Astrocyte (in vitro differentiated cells and primary cell): ENCODE results near the gene SOX18. TPM values are rescaled to one million over a fixed set of nuclear protein-coding genes. Genes with fewer than 3 reads are reported as not detected.

Experiments
- DNase-seq: peaks from one replicate; pipeline ENCODE4 v3.0.0-alpha.2; 2010; ENCODE audit warnings: low read depth
- FAIRE-seq: peaks from 2 replicates; lab custom pipeline; 2011; peaks lifted over from hg19 to GRCh38; lab: Jason Lieb, UNC
- H2AFZ ChIP-seq: 2 replicates; pipeline ENCODE4 v1.6.0; 2012; ENCODE audit warnings: low read depth, low read length, inconsistent platforms
- H3K27ac ChIP-seq: 2 replicates; pipeline ENCODE4 v1.5.1; 2011; ENCODE audit warnings: low read depth, low read length, inconsistent platforms
- H3K27me3 ChIP-seq: 2 replicates; pipeline ENCODE4 v1.6.0; 2011; ENCODE audit warnings: low read length, inconsistent platforms; ENCODE audit not compliant: insufficient read depth
- H3K36me3 ChIP-seq: 2 replicates; pipeline ENCODE4 v1.5.1; 2011; ENCODE audit warnings: low read length, inconsistent platforms; ENCODE audit not compliant: insufficient read depth
- H3K4me1 ChIP-seq: 2 replicates; pipeline ENCODE4 v1.5.1; 2011; ENCODE audit warnings: low read length, inconsistent platforms; ENCODE audit not compliant: insufficient read depth
- H3K4me2 ChIP-seq: 2 replicates; pipeline ENCODE4 v1.6.0; 2012; ENCODE audit warnings: low read length, inconsistent platforms
- H3K4me3 ChIP-seq: 2 replicates; pipeline ENCODE4 v1.5.1; 2011; ENCODE audit warnings: low read depth, mild to moderate bottlenecking, low read length, inconsistent platforms; ENCODE audit not compliant: insufficient read depth
- H3K79me2 ChIP-seq: 2 replicates; pipeline ENCODE4 v1.6.0; 2012; ENCODE audit warnings: mild to moderate bottlenecking, low read length, inconsistent platforms; ENCODE audit not compliant: insufficient read depth
- H3K9ac ChIP-seq: 2 replicates; pipeline ENCODE4 v1.6.0; 2012; ENCODE audit warnings: mild to moderate bottlenecking, low read length, inconsistent platforms
- H3K9me3 ChIP-seq: 2 replicates; pipeline ENCODE4 v1.5.1; 2012; ENCODE audit warnings: low read depth, mild to moderate bottlenecking, low read length, inconsistent platforms; ENCODE audit not compliant: insufficient read depth
- H4K20me1 ChIP-seq: 2 replicates; pipeline ENCODE4 v1.6.0; 2012; ENCODE audit warnings: low read length, inconsistent platforms; ENCODE audit not compliant: insufficient read depth
- H3K27ac Mint-ChIP-seq: one replicate; pipeline ENCODE4 v1.8.0; 2021; ENCODE audit warnings: mild to moderate bottlenecking, mixed read lengths; ENCODE audit not compliant: unreplicated experiment
- H3K27me3 Mint-ChIP-seq: one replicate; pipeline ENCODE4 v1.8.0; 2021; ENCODE audit warnings: low read depth, mixed read lengths; ENCODE audit not compliant: unreplicated experiment
- H3K36me3 Mint-ChIP-seq: one replicate; pipeline ENCODE4 v1.8.0; 2021; ENCODE audit warnings: low read depth, mixed read lengths; ENCODE audit not compliant: unreplicated experiment
- H3K4me1 Mint-ChIP-seq: one replicate; pipeline ENCODE4 v1.8.0; 2021; ENCODE audit warnings: low read depth, mixed read lengths; ENCODE audit not compliant: unreplicated experiment
- H3K4me3 Mint-ChIP-seq: one replicate; pipeline ENCODE4 v1.8.0; 2021; ENCODE audit warnings: mild to moderate bottlenecking, moderate library complexity, mixed read lengths; ENCODE audit not compliant: unreplicated experiment
- H3K9me3 Mint-ChIP-seq: one replicate; pipeline ENCODE4 v1.8.0; 2021; ENCODE audit warnings: mild to moderate bottlenecking, mixed read lengths; ENCODE audit not compliant: unreplicated experiment
- CTCF ChIP-seq: IDR thresholded peaks from 2 replicates; pipeline ENCODE4 v1.5.1; 2011; ENCODE audit warnings: low read depth, mild to moderate bottlenecking, inconsistent platforms, low read length, moderate library complexity; ENCODE audit not compliant: insufficient read depth
- EZH2 ChIP-seq: IDR thresholded peaks from 2 replicates; pipeline ENCODE4 v1.6.1; 2012; ENCODE audit warnings: mild to moderate bottlenecking, low read length, inconsistent platforms; ENCODE audit not compliant: insufficient read depth
- total RNA-seq: library from RNA; stranded (reverse); gene quantifications from 2 replicates; pipeline ENCODE4 v1.2.1, GENCODE V29; 2021

Gene SOX18
- total RNA-seq, 1 donor from 2014 or later: 0.52 TPM

- Mint-ChIP-seq H3K27me3 (peaks cover 15% of the 10 kb centered on the region), H3K27ac (peak overlapping the region; percentile 26), H3K4me3 (no peak overlapping the region), H3K9me3 (no peaks in the 10 kb centered on the region), H3K4me1 (peaks cover 6% of the 10 kb centered on the region), H3K36me3 (no peaks in the 10 kb centered on the region)
- no peak overlapping the region for H2AFZ ChIP-seq
- DNase-seq (no peak), FAIRE-seq (no peak)
- H3K27ac ChIP-seq: no peak overlapping the region
- peaks cover 11% of the 10 kb centered on the region for H3K4me1 ChIP-seq
- peaks cover 11% of the 10 kb centered on the region for H3K27me3 ChIP-seq
- no peak overlapping the region for H3K9ac ChIP-seq
- H3K4me2 ChIP-seq: no peak overlapping the region
- no peaks in the 10 kb centered on the region for H3K79me2 ChIP-seq
- TF ChIP-seq CTCF: no peak
- no peak for TF ChIP-seq EZH2
- H3K36me3 ChIP-seq: no peaks in the 10 kb centered on the region
- no peak overlapping the region for H3K4me3 ChIP-seq
- no peaks in the 10 kb centered on the region for H4K20me1 ChIP-seq
- no peaks in the 10 kb centered on the region for H3K9me3 ChIP-seq
These were observed 7.6 kb upstream of the SOX18 start for GRCh38 chr20:64056889-64057627.

GRCh38 chr20:64056639-64056888 lies 7.1 kb upstream of the SOX18 start:
- Histone ChIP-seq H3K9me3 (no peaks in the 10 kb centered on the region), H3K79me2 (no peaks in the 10 kb centered on the region), H3K9ac (no peak overlapping the region), H2AFZ (no peak overlapping the region), H3K4me2 (no peak overlapping the region), H3K27ac (no peak overlapping the region), H3K4me3 (no peak overlapping the region), H3K36me3 (no peaks in the 10 kb centered on the region), H3K27me3 (peaks cover 11% of the 10 kb centered on the region), H3K4me1 (peaks cover 11% of the 10 kb centered on the region), H4K20me1 (no peaks in the 10 kb centered on the region)
- Mint-ChIP-seq H3K9me3 (no peaks in the 10 kb centered on the region), H3K27me3 (peaks cover 20% of the 10 kb centered on the region), H3K4me1 (peaks cover 6% of the 10 kb centered on the region), H3K36me3 (no peaks in the 10 kb centered on the region), H3K4me3 (no peak overlapping the region), H3K27ac (no peak overlapping the region)
- DNase-seq: no peak
- TF ChIP-seq CTCF (no peak), EZH2 (no peak)
- FAIRE-seq: no peak

GRCh38 chr20:64055893-64056638 lies 6.6 kb upstream of the SOX18 start:
- H3K36me3 Mint-ChIP-seq: no peaks in the 10 kb centered on the region
- no peaks in the 10 kb centered on the region for H3K9me3 Mint-ChIP-seq
- no peak overlapping the region for H3K9ac ChIP-seq
- H3K27ac ChIP-seq: no peak overlapping the region
- peaks cover 6% of the 10 kb centered on the region for H3K4me1 Mint-ChIP-seq
- H3K27me3 ChIP-seq: peaks cover 11% of the 10 kb centered on the region
- H3K36me3 ChIP-seq: no peaks in the 10 kb centered on the region
- no peaks in the 10 kb centered on the region for H4K20me1 ChIP-seq
- no peak overlapping the region for H3K27ac Mint-ChIP-seq
- H3K4me2 ChIP-seq: no peak overlapping the region
- H3K4me3 ChIP-seq: no peak overlapping the region
- no peaks in the 10 kb centered on the region for H3K79me2 ChIP-seq
- FAIRE-seq (no peak), DNase-seq (no peak)
- H3K4me3 Mint-ChIP-seq: no peak overlapping the region
- H2AFZ ChIP-seq: no peak overlapping the region
- no peaks in the 10 kb centered on the region for H3K9me3 ChIP-seq
- H3K27me3 Mint-ChIP-seq: peaks cover 21% of the 10 kb centered on the region
- peaks cover 11% of the 10 kb centered on the region for H3K4me1 ChIP-seq
- TF ChIP-seq CTCF: no peak
- TF ChIP-seq EZH2: no peak
